H1 (cell line): Measurements from ENCODE around the gene GRID1.

Experiments
- BRCA1 ChIP-seq: IDR thresholded peaks from 2 replicates; pipeline ENCODE4 v1.6.1; 2012; ENCODE audit warnings: low read depth, low read length, improper control_type of control experiment
- CEBPB ChIP-seq: IDR thresholded peaks from 2 replicates; pipeline ENCODE4 v1.6.1; 2012; ENCODE audit warnings: low read depth, low read length
- CREB1 ChIP-seq: IDR thresholded peaks from 2 replicates; pipeline ENCODE4 v1.6.1; 2012; ENCODE audit warnings: inconsistent platforms
- EP300 ChIP-seq, 2 experiments: IDR thresholded peaks; 1 replicate in 1 of 2; 2 replicates in 1 of 2; pipeline ENCODE4 v1.6.1; 2011 to 2012; ENCODE audit warnings: low read depth in 2 of 2, low read length in 2 of 2, mild to moderate bottlenecking in 2 of 2, borderline replicate concordance in 1 of 2, inconsistent platforms in 1 of 2, moderate library complexity in 1 of 2
- EZH2 ChIP-seq: fragments of 200-600 bp; sonication (generic); IDR thresholded peaks from 2 replicates; pipeline ENCODE4 v1.7.1; 2012; ENCODE audit warnings: low read depth, mild to moderate bottlenecking, moderate library complexity, low read length, inconsistent platforms; ENCODE audit not compliant: severe bottlenecking
- GTF2F1 ChIP-seq: IDR thresholded peaks from 2 replicates; pipeline ENCODE4 v1.6.1; 2012; ENCODE audit warnings: low read depth, low read length, improper control_type of control experiment, borderline replicate concordance
- HDAC6 ChIP-seq: IDR thresholded peaks from one replicate; pipeline ENCODE4 v1.7.1; 2012; ENCODE audit warnings: low read depth, mild to moderate bottlenecking, inconsistent platforms, low read length, moderate library complexity
- KDM1A ChIP-seq: fragments of 200-600, 300-600 bp; sonication (generic); IDR thresholded peaks from 2 replicates; pipeline ENCODE4 v1.7.1; 2016; ENCODE audit warnings: mild to moderate bottlenecking, low read length, borderline replicate concordance
- POLR2AphosphoS5 ChIP-seq: IDR thresholded peaks from 2 replicates; pipeline ENCODE4 v1.6.1; 2011; ENCODE audit warnings: low read depth, low read length
- TAF1 ChIP-seq: IDR thresholded peaks from 2 replicates; pipeline ENCODE4 v1.6.1; 2011; ENCODE audit warnings: mild to moderate bottlenecking, low read depth, low read length
- TEAD4 ChIP-seq: IDR thresholded peaks from 2 replicates; pipeline ENCODE4 v1.6.1; 2012; ENCODE audit warnings: low read depth, low read length, inconsistent platforms, mixed read lengths
- TF ChIP-seq, protein P1 (sequence below), 3 experiments: IDR thresholded peaks; 1 replicate in 2 of 3; 2 replicates in 1 of 3; pipeline versions ENCODE4 v1.5.1 to v1.6.1; 2011; ENCODE audit warnings: low read length in 3 of 3, mild to moderate bottlenecking in 3 of 3, inconsistent platforms in 2 of 3, low read depth in 1 of 3, moderate library complexity in 1 of 3; ENCODE audit not compliant: insufficient read depth in 1 of 3; ENCODE audit errors: control extremely low read depth in 1 of 3
- TF ChIP-seq, protein P2 (sequence below): fragments of 300-600 bp; sonication (generic); IDR thresholded peaks from 2 replicates; pipeline ENCODE4 v1.7.1; 2012; ENCODE audit warnings: low read length, moderate library complexity, mild to moderate bottlenecking, inconsistent platforms; ENCODE audit not compliant: insufficient replicate concordance

DNA sequence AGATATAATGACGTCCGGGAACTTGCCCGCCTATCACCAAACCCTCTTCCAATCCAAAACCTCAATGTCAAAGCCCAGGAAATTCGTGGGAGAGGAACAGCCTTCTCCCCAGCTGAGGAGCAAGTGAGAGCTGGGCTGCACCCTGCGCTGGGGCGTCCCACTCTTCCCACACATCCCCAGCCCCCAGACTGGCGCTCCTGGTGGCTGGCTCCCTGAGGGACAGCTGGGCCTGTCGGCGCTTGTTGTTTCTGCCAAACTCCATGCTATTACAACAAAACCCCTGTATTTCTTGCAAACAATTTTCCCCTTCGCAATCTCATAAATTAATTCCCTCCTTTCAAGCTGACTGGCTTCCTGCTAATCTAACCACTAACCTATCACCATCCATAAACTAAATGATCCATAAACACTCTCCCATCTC is 53.0 kb downstream of the GRID1 start:
- TF ChIP-seq BRCA1 (no peak), POLR2AphosphoS5 (no peak), HDAC6 (no peak), CREB1 (no peak), CEBPB (no peak), GTF2F1 (no peak), EZH2 (no peak), TAF1 (no peak), TEAD4 (no peak), KDM1A (no peak), EP300 (IDR thresholded peaks at IDR 0.05; ENCODE audit: borderline replicate concordance in 1 of 2, low read depth in 2 of 2, low read length in 2 of 2) (no peak)
- TF ChIP-seq, protein P1, sequence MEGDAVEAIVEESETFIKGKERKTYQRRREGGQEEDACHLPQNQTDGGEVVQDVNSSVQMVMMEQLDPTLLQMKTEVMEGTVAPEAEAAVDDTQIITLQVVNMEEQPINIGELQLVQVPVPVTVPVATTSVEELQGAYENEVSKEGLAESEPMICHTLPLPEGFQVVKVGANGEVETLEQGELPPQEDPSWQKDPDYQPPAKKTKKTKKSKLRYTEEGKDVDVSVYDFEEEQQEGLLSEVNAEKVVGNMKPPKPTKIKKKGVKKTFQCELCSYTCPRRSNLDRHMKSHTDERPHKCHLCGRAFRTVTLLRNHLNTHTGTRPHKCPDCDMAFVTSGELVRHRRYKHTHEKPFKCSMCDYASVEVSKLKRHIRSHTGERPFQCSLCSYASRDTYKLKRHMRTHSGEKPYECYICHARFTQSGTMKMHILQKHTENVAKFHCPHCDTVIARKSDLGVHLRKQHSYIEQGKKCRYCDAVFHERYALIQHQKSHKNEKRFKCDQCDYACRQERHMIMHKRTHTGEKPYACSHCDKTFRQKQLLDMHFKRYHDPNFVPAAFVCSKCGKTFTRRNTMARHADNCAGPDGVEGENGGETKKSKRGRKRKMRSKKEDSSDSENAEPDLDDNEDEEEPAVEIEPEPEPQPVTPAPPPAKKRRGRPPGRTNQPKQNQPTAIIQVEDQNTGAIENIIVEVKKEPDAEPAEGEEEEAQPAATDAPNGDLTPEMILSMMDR (IDR thresholded peaks at IDR 0.05; ENCODE audit: control extremely low read depth in 1 of 3, insufficient read depth in 1 of 3, low read depth in 1 of 3, low read length in 3 of 3) = no peak
- TF ChIP-seq, protein P2, sequence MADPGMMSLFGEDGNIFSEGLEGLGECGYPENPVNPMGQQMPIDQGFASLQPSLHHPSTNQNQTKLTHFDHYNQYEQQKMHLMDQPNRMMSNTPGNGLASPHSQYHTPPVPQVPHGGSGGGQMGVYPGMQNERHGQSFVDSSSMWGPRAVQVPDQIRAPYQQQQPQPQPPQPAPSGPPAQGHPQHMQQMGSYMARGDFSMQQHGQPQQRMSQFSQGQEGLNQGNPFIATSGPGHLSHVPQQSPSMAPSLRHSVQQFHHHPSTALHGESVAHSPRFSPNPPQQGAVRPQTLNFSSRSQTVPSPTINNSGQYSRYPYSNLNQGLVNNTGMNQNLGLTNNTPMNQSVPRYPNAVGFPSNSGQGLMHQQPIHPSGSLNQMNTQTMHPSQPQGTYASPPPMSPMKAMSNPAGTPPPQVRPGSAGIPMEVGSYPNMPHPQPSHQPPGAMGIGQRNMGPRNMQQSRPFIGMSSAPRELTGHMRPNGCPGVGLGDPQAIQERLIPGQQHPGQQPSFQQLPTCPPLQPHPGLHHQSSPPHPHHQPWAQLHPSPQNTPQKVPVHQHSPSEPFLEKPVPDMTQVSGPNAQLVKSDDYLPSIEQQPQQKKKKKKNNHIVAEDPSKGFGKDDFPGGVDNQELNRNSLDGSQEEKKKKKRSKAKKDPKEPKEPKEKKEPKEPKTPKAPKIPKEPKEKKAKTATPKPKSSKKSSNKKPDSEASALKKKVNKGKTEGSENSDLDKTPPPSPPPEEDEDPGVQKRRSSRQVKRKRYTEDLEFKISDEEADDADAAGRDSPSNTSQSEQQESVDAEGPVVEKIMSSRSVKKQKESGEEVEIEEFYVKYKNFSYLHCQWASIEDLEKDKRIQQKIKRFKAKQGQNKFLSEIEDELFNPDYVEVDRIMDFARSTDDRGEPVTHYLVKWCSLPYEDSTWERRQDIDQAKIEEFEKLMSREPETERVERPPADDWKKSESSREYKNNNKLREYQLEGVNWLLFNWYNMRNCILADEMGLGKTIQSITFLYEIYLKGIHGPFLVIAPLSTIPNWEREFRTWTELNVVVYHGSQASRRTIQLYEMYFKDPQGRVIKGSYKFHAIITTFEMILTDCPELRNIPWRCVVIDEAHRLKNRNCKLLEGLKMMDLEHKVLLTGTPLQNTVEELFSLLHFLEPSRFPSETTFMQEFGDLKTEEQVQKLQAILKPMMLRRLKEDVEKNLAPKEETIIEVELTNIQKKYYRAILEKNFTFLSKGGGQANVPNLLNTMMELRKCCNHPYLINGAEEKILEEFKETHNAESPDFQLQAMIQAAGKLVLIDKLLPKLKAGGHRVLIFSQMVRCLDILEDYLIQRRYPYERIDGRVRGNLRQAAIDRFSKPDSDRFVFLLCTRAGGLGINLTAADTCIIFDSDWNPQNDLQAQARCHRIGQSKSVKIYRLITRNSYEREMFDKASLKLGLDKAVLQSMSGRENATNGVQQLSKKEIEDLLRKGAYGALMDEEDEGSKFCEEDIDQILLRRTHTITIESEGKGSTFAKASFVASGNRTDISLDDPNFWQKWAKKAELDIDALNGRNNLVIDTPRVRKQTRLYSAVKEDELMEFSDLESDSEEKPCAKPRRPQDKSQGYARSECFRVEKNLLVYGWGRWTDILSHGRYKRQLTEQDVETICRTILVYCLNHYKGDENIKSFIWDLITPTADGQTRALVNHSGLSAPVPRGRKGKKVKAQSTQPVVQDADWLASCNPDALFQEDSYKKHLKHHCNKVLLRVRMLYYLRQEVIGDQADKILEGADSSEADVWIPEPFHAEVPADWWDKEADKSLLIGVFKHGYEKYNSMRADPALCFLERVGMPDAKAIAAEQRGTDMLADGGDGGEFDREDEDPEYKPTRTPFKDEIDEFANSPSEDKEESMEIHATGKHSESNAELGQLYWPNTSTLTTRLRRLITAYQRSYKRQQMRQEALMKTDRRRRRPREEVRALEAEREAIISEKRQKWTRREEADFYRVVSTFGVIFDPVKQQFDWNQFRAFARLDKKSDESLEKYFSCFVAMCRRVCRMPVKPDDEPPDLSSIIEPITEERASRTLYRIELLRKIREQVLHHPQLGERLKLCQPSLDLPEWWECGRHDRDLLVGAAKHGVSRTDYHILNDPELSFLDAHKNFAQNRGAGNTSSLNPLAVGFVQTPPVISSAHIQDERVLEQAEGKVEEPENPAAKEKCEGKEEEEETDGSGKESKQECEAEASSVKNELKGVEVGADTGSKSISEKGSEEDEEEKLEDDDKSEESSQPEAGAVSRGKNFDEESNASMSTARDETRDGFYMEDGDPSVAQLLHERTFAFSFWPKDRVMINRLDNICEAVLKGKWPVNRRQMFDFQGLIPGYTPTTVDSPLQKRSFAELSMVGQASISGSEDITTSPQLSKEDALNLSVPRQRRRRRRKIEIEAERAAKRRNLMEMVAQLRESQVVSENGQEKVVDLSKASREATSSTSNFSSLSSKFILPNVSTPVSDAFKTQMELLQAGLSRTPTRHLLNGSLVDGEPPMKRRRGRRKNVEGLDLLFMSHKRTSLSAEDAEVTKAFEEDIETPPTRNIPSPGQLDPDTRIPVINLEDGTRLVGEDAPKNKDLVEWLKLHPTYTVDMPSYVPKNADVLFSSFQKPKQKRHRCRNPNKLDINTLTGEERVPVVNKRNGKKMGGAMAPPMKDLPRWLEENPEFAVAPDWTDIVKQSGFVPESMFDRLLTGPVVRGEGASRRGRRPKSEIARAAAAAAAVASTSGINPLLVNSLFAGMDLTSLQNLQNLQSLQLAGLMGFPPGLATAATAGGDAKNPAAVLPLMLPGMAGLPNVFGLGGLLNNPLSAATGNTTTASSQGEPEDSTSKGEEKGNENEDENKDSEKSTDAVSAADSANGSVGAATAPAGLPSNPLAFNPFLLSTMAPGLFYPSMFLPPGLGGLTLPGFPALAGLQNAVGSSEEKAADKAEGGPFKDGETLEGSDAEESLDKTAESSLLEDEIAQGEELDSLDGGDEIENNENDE = no peak
